Measurements from ENCODE around the gene TNFRSF9. TPM values are rescaled to one million over a fixed set of nuclear protein-coding genes. Genes with fewer than 3 reads are reported as not detected.
"Not testable (repeated sequence)": the region's sequence is repeated elsewhere in the genome, so short reads cannot be mapped to it uniquely, and the experiment has no call there.

The TNFRSF9 gene
- total and polyA plus RNA-seq, 8 donors = 0.08 to 1.4 (median 0.27) TPM; not detected in 3

- intact Hi-C loops (cut with DNase I) = no loop called here
- FAIRE-seq = no peak
- Histone ChIP-seq H3K27me3 (no peaks in the 10 kb centered on the region), H3K9me3 (no peaks in the 10 kb centered on the region), H3K4me3 (no peak overlapping the region), H3K27ac (no peak overlapping the region), H3K36me3 (no peaks in the 10 kb centered on the region), H3K4me1 (no peaks in the 10 kb centered on the region)
- ATAC-seq = no peak
- 85 to 88% methylated on average over 6 of the region's 6 CpGs for WGBS, 2 donors
- DNase-seq = no peak
- TF ChIP-seq CTCF (IDR thresholded peaks at IDR 0.05) = no peak
Measured at GRCh38 chr1:7922301-7922700, 18.3 kb downstream of the TNFRSF9 start.

- H3K4me3 ChIP-seq = no peak overlapping the region
- no peaks in the 10 kb centered on the region for H3K36me3 ChIP-seq
- 77 to 87% methylated on average over 7 of the region's 7 CpGs for WGBS, 2 donors
- H3K9me3 ChIP-seq = no peaks in the 10 kb centered on the region
- no peak for TF ChIP-seq CTCF (IDR thresholded peaks at IDR 0.05)
- H3K27ac ChIP-seq = no peak overlapping the region
- H3K27me3 ChIP-seq = no peaks in the 10 kb centered on the region
- ATAC-seq (no peak), FAIRE-seq (no peak), DNase-seq (no peak)
- intact Hi-C loops (cut with DNase I) = no loop called here
- no peaks in the 10 kb centered on the region for H3K4me1 ChIP-seq
Measured at GRCh38 chr1:7921796-7922195, 18.8 kb downstream of the TNFRSF9 start.

- H3K27ac ChIP-seq = no peak overlapping the region
Measured at GRCh38 chr1:7919880-7920279, 20.8 kb downstream of the TNFRSF9 start.

GRCh38 chr1:7917971-7918370 is 22.7 kb downstream of the TNFRSF9 start:
- H3K36me3 ChIP-seq; ATAC-seq; intact Hi-C loops (cut with DNase I); H3K27ac ChIP-seq; H3K4me3 ChIP-seq; H3K27me3 ChIP-seq; H3K9me3 ChIP-seq; DNase-seq; H3K4me1 ChIP-seq; FAIRE-seq: not testable (repeated sequence)
- 71 to 92% methylated on average over 5 of the region's 5 CpGs for WGBS, 2 donors

More at GRCh38 chr1:7919880-7920279, 20.8 kb downstream of the TNFRSF9 start:
- Histone ChIP-seq H3K36me3 (no peaks in the 10 kb centered on the region), H3K4me3 (no peak overlapping the region), H3K4me1 (no peaks in the 10 kb centered on the region), H3K27me3 (no peaks in the 10 kb centered on the region), H3K9me3 (no peaks in the 10 kb centered on the region)
- FAIRE-seq (no peak), DNase-seq (no peak), ATAC-seq (no peak)
- intact Hi-C loops (cut with DNase I) = no loop called here
- WGBS, 2 donors = 65 to 66% methylated on average over 5 of the region's 5 CpGs
- no peak for TF ChIP-seq CTCF (IDR thresholded peaks at IDR 0.05)

GRCh38 chr1:7916501-7916830 is 24.2 kb downstream of the TNFRSF9 start:
- H3K9me3 ChIP-seq = no peaks in the 10 kb centered on the region
- ATAC-seq = peak in 1 of 4 donors; percentile 18
- intact Hi-C loops (cut with DNase I) = no loop called here
- no peak for DNase-seq
- no peak for FAIRE-seq
- no peak overlapping the region for H3K27ac ChIP-seq
- no peaks in the 10 kb centered on the region for H3K27me3 ChIP-seq
- WGBS, 2 donors = 72 to 73% methylated on average over 2 of the region's 2 CpGs
- TF ChIP-seq CTCF (IDR thresholded peaks at IDR 0.05) = no peak
- H3K36me3 ChIP-seq = no peaks in the 10 kb centered on the region
- no peaks in the 10 kb centered on the region for H3K4me1 ChIP-seq
- H3K4me3 ChIP-seq = no peak overlapping the region

Measured in pancreas (tissue), 10 donors.